K562 (cell line): ENCODE measurements around the gene STK4. TPM values are rescaled to one million over a fixed set of nuclear protein-coding genes. Genes with fewer than 3 reads are reported as not detected.

ENCODE experiments used
- ATAC-seq: fragments of 200-7000 bp; cut with Tn5 transposase; 3 replicates; pipeline ENCODE4 v1.9.1; 2020; ENCODE audit warnings: moderate library complexity
- BruUV-seq: library from RNA; stranded (reverse); fragments of 400-500 nt; replicated peaks from 2 replicates; lab custom pipeline; 2021; lab: Mats Ljungman, UMichigan
- CTCF ChIA-PET: fragments of 300-600 bp; formaldehyde crosslinking; extraction: SDS; loops from one replicate; lab custom pipeline; 2021; ENCODE audit warnings: low intra/inter-chr PET ratio; lab: Yijun Ruan, JAX
- POLR2A ChIA-PET: fragments of 300-600, 350-650 bp; sonication (Branson Sonifier 250); formaldehyde crosslinking; extraction: SDS; loops from one replicate; lab custom pipeline; 2021; ENCODE audit warnings: antibody characterized with exemption, inconsistent platforms; lab: Yijun Ruan, JAX
- DNase-seq, 4 experiments: peaks; one replicate each; pipeline versions ENCODE4 v3.0.0 to v3.0.0-alpha.2; 2011 to 2018; ENCODE audit warnings: low spot score in 3 of 4, mixed read lengths in 3 of 4; ENCODE audit errors: extremely low read depth in 1 of 4
- FAIRE-seq: peaks from 2 replicates; lab custom pipeline; 2011; peaks lifted over from hg19 to GRCh38; lab: Jason Lieb, UNC
- H2AFZ ChIP-seq: 2 replicates; pipeline ENCODE4 v1.6.0; 2011; ENCODE audit warnings: low read depth, low read length, control low read depth, inconsistent platforms
- H3K27ac ChIP-seq: fragments of 200-600 bp; 3 replicates; pipeline ENCODE4 v1.8.0; 2011; ENCODE audit warnings: low read depth, mild to moderate bottlenecking, control low read depth, inconsistent platforms, low read length, moderate library complexity, mixed read lengths; ENCODE audit errors: extremely low read depth
- H3K27me3 ChIP-seq, 2 experiments: fragments of 300-600 bp in 1 of 2; 2 replicates in 1 of 2; 3 replicates in 1 of 2; pipeline versions ENCODE4 v1.6.0 to v1.8.0; 2011; ENCODE audit warnings: inconsistent platforms in 2 of 2, low read length in 2 of 2, mild to moderate bottlenecking in 1 of 2, mixed read lengths in 1 of 2, moderate library complexity in 1 of 2; ENCODE audit not compliant: control insufficient read depth in 2 of 2, insufficient read depth in 2 of 2
- H3K36me3 ChIP-seq: fragments of 300-600 bp; 3 replicates; pipeline ENCODE4 v1.8.0; 2011; ENCODE audit warnings: mild to moderate bottlenecking, low read length, inconsistent platforms; ENCODE audit not compliant: control insufficient read depth, insufficient read depth
- H3K4me1 ChIP-seq, 2 experiments: fragments of 200-600 bp in 1 of 2; replicated peaks in 1 of 2; 2 replicates in 1 of 2; 3 replicates in 1 of 2; pipeline versions ENCODE4 v1.5.1 to v1.8.0; 2011; ENCODE audit warnings: inconsistent platforms in 2 of 2, low read length in 2 of 2, mild to moderate bottlenecking in 1 of 2, mixed read lengths in 1 of 2, moderate library complexity in 1 of 2; ENCODE audit not compliant: control insufficient read depth in 2 of 2, insufficient read depth in 2 of 2
- H3K4me2 ChIP-seq: 2 replicates; pipeline ENCODE4 v1.6.1; 2011; ENCODE audit warnings: low read length, control low read depth, inconsistent platforms, mixed read lengths; ENCODE audit not compliant: insufficient read depth
- H3K4me3 ChIP-seq: fragments of 200-600 bp; sonication (generic), shearing (Covaris generic); 2 replicates; pipeline ENCODE4 v1.5.1; 2016; ENCODE audit warnings: control low read depth, inconsistent platforms
- H3K79me2 ChIP-seq: fragments of 200-600 bp; 3 replicates; pipeline ENCODE4 v1.8.0; 2011; ENCODE audit warnings: low read length, inconsistent platforms; ENCODE audit not compliant: control insufficient read depth, insufficient read depth
- H3K9ac ChIP-seq, 2 experiments: 2 replicates each; pipeline versions ENCODE4 v1.6.0 to v1.6.1; 2011; ENCODE audit warnings: low read depth in 2 of 2, low read length in 2 of 2, control low read depth in 1 of 2, inconsistent platforms in 1 of 2, mild to moderate bottlenecking in 1 of 2, mixed read lengths in 1 of 2; ENCODE audit not compliant: insufficient read depth in 1 of 2
- H3K9me1 ChIP-seq: one replicate; pipeline ENCODE4 v1.6.0; 2011; ENCODE audit warnings: inconsistent platforms, mild to moderate bottlenecking, low read length, moderate library complexity; ENCODE audit not compliant: control insufficient read depth, insufficient read depth
- H3K9me3 ChIP-seq: replicated peaks from 2 replicates; pipeline ENCODE4 v1.5.1; 2011; ENCODE audit warnings: low read depth, low read length, inconsistent platforms; ENCODE audit not compliant: control insufficient read depth, insufficient read depth
- H4K20me1 ChIP-seq: replicated peaks from 2 replicates; pipeline ENCODE4 v1.6.1; 2011; ENCODE audit warnings: low read length, inconsistent platforms, mixed read lengths; ENCODE audit not compliant: control insufficient read depth, insufficient read depth
- CBX5 ChIP-seq: IDR thresholded peaks from 2 replicates; pipeline ENCODE4 v1.6.1; 2014; ENCODE audit warnings: low read depth, borderline replicate concordance
- CEBPB ChIP-seq: fragments of 450-650 bp; IDR thresholded peaks from 2 replicates; pipeline ENCODE4 v1.6.1; 2016; ENCODE audit warnings: missing genetic modification characterization, missing compliant biosample characterization
- COPS2 ChIP-seq: fragments of 450-650 bp; conservative IDR thresholded peaks from 2 replicates; pipeline ENCODE4 v1.6.1; 2016; ENCODE audit warnings: mild to moderate bottlenecking, moderate library complexity
- HMG20B ChIP-seq: fragments of 250-450 bp; sonication (Bioruptor Pico); IDR thresholded peaks from 2 replicates; pipeline ENCODE4 v1.5.0; 2021; ENCODE audit warnings: mild to moderate bottlenecking
- HNRNPH1 ChIP-seq: fragments of 200-400 bp; formaldehyde crosslinking; optimal IDR thresholded peaks from 2 replicates; pipeline ENCODE3; 2017; ENCODE audit warnings: low read depth, mild to moderate bottlenecking, low read length, moderate library complexity
- RBM14 ChIP-seq: fragments of 200-400 bp; formaldehyde crosslinking; IDR thresholded peaks from 2 replicates; pipeline ENCODE4 v1.6.1; 2018; ENCODE audit warnings: low read depth, mild to moderate bottlenecking, low read length, moderate library complexity, borderline replicate concordance; ENCODE audit not compliant: insufficient read depth
- RFX5 ChIP-seq: IDR thresholded peaks from 2 replicates; pipeline ENCODE4 v1.6.1; 2011; ENCODE audit warnings: low read depth, mild to moderate bottlenecking, improper control_type of control experiment, low read length
- ZFP30 ChIP-seq: fragments of 250-450 bp; sonication (Bioruptor Pico); IDR thresholded peaks from 2 replicates; pipeline ENCODE4 v1.8.0; 2022; ENCODE audit warnings: moderate library complexity, mild to moderate bottlenecking, inconsistent platforms, borderline replicate concordance
- ZNF431 ChIP-seq: sonication (generic); formaldehyde crosslinking; IDR thresholded peaks from 2 replicates; pipeline ENCODE4 v1.8.0; 2022; ENCODE audit warnings: mild to moderate bottlenecking, missing genetic modification reagents
- ZSCAN32 ChIP-seq: fragments of 450-650 bp; formaldehyde crosslinking; IDR thresholded peaks from 2 replicates; pipeline ENCODE4 v1.4.0; 2020; ENCODE audit warnings: mild to moderate bottlenecking, moderate library complexity
- WGBS: fragments of 100-300 bp; shearing (Covaris generic); methylation state at CpG from one replicate; pipeline ENCODE4 v1.1.6; 2016; ENCODE audit warnings: low coverage, mixed read lengths; ENCODE audit not compliant: insufficient coverage; ENCODE audit errors: missing lambda C conversion rate; 5-methylcytosine and 5-hydroxymethylcytosine counted together
- in situ Hi-C: fragments of 300-500 bp; cut with MboI; formaldehyde crosslinking; loops from 4 replicates; pipeline ENCODE4 v1.15.0; 2018; ENCODE audit warnings: inconsistent platforms, mixed read lengths
- intact Hi-C: fragments of 100-400 bp; cut with micrococcal nuclease; formaldehyde crosslinking; loops from 2 replicates; pipeline ENCODE4 v1.14.2; 2022
- polyA plus RNA-seq, 8 experiments: library from polyadenylated mRNA; depleted of rRNA in 4 of 8; stranded (reverse) in 5 of 8; unstranded in 3 of 8; fragments of >200 nt; fragmentation: Nextera tagmentation in 2 of 8; fragmentation: Illumina TruSeq in 1 of 8; extraction: Ambion mirVana in 2 of 8; extraction: Trizol in 1 of 8; gene quantifications; 2 replicates each; pipeline versions ENCODE4 v1.2.1 to v1.2.3, GENCODE V29; 2011 to 2014; ENCODE audit warnings: inconsistent platforms in 1 of 8, missing spikeins in 1 of 8
- total RNA-seq, 7 experiments: library from RNA; depleted of rRNA in 6 of 7; stranded (reverse); fragments of >200 nt in 6 of 7; fragmentation: Illumina TruSeq in 2 of 7; extraction: Trizol in 2 of 7; gene quantifications; 2 replicates each; pipeline versions ENCODE4 v1.2.1 to v1.2.3, GENCODE V29; 2011 to 2021; ENCODE audit warnings: low replicate concordance in 1 of 7
- TF ChIP-seq, protein P1 (sequence below): fragments of 450-650 bp; IDR thresholded peaks from 2 replicates; pipeline ENCODE4 v1.6.1; 2016; ENCODE audit warnings: low read depth
- TF ChIP-seq, protein P2 (sequence below), 3 experiments: IDR thresholded peaks in 2 of 3; conservative IDR thresholded peaks in 1 of 3; 2 replicates each; pipeline ENCODE4 v1.5.1; 2011 to 2012; ENCODE audit warnings: low read length in 3 of 3, mild to moderate bottlenecking in 3 of 3, control low read depth in 2 of 3, improper control_type of control experiment in 1 of 3, inconsistent platforms in 1 of 3, low read depth in 1 of 3, mixed read lengths in 1 of 3, moderate library complexity in 1 of 3; ENCODE audit not compliant: insufficient read depth in 2 of 3
- TF ChIP-seq, protein P3 (sequence below): fragments of 450-650 bp; IDR thresholded peaks from 2 replicates; pipeline ENCODE4 v1.6.1; 2016; ENCODE audit warnings: low read depth, mild to moderate bottlenecking, moderate library complexity

STK4 gene
- total and polyA plus RNA-seq, 9 of the 15 experiments (the other 6 are each of a cell fraction or from before 2014, with no cell fraction given) = 11.9 to 30.6 (median 22.2) TPM

DNA sequence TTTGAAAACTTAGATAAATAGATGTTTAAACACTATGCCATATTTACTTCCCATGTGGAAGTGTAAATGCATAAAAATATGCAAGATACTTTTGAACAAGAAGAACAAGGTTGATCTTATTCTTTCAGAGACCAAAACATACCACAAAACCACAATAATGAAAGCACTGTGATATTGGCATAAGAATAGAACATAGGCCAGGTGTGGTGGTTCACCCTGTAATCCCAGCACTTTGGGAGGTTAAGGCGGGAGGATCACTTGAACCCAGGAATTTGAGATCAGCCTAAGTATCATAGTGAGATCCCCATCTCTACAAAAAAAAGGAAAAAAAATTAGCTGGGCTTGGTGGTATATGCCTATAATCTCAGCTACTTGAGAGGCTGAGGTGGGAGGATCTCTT is 68.1 kb downstream of the STK4 start:
- no peaks in the 10 kb centered on the region for H3K79me2 ChIP-seq
- TF ChIP-seq ZSCAN32 (CRISPR knock-in tag) (no peak), ZNF431 (CRISPR knock-in tag) (no peak), CEBPB (tag) (no peak), ZFP30 (no peak), RBM14 (no peak), COPS2 (no peak), HMG20B (CRISPR knock-in tag) (no peak), RFX5 (no peak), HNRNPH1 (no peak), CBX5 (no peak)
- TF ChIP-seq, protein P1, sequence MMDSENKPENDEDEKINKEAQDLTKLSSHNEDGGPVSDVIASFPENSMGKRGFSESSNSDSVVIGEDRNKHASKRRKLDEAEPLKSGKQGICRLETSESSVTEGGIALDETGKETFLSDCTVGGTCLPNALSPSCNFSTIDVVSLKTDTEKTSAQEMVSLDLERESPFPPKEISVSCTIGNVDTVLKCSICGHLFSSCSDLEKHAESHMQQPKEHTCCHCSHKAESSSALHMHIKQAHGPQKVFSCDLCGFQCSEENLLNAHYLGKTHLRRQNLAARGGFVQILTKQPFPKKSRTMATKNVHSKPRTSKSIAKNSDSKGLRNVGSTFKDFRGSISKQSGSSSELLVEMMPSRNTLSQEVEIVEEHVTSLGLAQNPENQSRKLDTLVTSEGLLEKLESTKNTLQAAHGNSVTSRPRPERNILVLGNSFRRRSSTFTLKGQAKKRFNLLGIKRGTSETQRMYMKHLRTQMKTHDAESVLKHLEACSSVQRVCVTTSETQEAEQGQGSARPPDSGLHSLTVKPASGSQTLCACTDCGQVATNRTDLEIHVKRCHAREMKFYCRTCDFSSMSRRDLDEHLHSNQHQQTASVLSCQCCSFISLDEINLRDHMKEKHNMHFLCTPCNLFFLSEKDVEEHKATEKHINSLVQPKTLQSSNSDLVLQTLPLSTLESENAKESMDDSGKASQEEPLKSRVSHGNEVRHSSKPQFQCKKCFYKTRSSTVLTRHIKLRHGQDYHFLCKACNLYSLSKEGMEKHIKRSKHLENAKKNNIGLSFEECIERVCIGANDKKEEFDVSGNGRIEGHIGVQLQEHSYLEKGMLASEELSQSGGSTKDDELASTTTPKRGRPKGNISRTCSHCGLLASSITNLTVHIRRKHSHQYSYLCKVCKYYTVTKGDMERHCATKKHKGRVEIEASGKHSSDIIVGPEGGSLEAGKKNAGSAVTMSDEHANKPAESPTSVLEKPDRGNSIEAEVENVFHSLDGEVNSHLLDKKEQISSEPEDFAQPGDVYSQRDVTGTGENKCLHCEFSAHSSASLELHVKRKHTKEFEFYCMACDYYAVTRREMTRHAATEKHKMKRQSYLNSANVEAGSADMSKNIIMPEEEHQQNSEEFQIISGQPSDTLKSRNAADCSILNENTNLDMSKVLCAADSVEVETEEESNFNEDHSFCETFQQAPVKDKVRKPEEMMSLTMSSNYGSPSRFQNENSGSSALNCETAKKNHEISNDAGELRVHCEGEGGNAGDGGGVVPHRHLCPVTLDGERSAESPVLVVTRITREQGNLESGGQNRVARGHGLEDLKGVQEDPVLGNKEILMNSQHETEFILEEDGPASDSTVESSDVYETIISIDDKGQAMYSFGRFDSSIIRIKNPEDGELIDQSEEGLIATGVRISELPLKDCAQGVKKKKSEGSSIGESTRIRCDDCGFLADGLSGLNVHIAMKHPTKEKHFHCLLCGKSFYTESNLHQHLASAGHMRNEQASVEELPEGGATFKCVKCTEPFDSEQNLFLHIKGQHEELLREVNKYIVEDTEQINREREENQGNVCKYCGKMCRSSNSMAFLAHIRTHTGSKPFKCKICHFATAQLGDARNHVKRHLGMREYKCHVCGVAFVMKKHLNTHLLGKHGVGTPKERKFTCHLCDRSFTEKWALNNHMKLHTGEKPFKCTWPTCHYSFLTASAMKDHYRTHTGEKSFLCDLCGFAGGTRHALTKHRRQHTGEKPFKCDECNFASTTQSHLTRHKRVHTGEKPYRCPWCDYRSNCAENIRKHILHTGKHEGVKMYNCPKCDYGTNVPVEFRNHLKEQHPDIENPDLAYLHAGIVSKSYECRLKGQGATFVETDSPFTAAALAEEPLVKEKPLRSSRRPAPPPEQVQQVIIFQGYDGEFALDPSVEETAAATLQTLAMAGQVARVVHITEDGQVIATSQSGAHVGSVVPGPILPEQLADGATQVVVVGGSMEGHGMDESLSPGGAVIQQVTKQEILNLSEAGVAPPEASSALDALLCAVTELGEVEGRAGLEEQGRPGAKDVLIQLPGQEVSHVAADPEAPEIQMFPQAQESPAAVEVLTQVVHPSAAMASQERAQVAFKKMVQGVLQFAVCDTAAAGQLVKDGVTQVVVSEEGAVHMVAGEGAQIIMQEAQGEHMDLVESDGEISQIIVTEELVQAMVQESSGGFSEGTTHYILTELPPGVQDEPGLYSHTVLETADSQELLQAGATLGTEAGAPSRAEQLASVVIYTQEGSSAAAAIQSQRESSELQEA = no peak
- TF ChIP-seq, protein P2, sequence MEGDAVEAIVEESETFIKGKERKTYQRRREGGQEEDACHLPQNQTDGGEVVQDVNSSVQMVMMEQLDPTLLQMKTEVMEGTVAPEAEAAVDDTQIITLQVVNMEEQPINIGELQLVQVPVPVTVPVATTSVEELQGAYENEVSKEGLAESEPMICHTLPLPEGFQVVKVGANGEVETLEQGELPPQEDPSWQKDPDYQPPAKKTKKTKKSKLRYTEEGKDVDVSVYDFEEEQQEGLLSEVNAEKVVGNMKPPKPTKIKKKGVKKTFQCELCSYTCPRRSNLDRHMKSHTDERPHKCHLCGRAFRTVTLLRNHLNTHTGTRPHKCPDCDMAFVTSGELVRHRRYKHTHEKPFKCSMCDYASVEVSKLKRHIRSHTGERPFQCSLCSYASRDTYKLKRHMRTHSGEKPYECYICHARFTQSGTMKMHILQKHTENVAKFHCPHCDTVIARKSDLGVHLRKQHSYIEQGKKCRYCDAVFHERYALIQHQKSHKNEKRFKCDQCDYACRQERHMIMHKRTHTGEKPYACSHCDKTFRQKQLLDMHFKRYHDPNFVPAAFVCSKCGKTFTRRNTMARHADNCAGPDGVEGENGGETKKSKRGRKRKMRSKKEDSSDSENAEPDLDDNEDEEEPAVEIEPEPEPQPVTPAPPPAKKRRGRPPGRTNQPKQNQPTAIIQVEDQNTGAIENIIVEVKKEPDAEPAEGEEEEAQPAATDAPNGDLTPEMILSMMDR (IDR thresholded peaks at IDR 0.05 in 2 of 3, conservative IDR thresholded peaks at IDR 0.05 in 1 of 3; ENCODE audit: insufficient read depth in 2 of 3, low read depth in 1 of 3, low read length in 3 of 3) = no peak
- TF ChIP-seq, protein P3, sequence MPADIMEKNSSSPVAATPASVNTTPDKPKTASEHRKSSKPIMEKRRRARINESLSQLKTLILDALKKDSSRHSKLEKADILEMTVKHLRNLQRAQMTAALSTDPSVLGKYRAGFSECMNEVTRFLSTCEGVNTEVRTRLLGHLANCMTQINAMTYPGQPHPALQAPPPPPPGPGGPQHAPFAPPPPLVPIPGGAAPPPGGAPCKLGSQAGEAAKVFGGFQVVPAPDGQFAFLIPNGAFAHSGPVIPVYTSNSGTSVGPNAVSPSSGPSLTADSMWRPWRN = no peak

More for the DNA sequence above, 68.1 kb downstream of the STK4 start:
- 100% methylated on average over 1 of the region's 1 CpG for WGBS
- in situ Hi-C loops = no loop called here
- Histone ChIP-seq H3K9me1 (no peaks in the 10 kb centered on the region), H3K27me3 (no peaks in the 10 kb centered on the region), H3K4me2 (no peak overlapping the region), H3K36me3 (peaks cover 4% of the 10 kb centered on the region), H3K4me3 (no peak overlapping the region), H3K9ac (no peak overlapping the region), H4K20me1 (no peaks in the 10 kb centered on the region), H3K4me1 (peaks cover 0 to 15% of the 10 kb centered on the region in 2 experiments; a peak in 3 of 5 replicates), H2AFZ (no peak overlapping the region), H3K9me3 (no peaks in the 10 kb centered on the region), H3K27ac (no peak overlapping the region)
- CTCF ChIA-PET = no interaction called here
- ATAC-seq = no peak
- POLR2A ChIA-PET = interaction anchor here (0.6 to 1.4 kb wide), 4 partner anchors 10 to 627 kb away, joined by 3 to 4 read pairs (median 3); no protein-coding TSS in a partner anchor
- BruUV-seq = no TSS peak
- no peak for DNase-seq
- FAIRE-seq = no peak
- intact Hi-C loops = no loop called here
